Limb (tissue), 2 donors: ENCODE measurements around the gene GCLM.
"Not testable (repeated sequence)": the region's sequence is repeated elsewhere in the genome, so short reads cannot be mapped to it uniquely, and the experiment has no call there.

Source experiments
- DNase-seq, 2 donors: peaks; one replicate each; pipeline ENCODE4 v3.0.0-alpha.2; 2016; ENCODE audit errors: extremely low spot score in 2 of 2

Gene GCLM, protein sequence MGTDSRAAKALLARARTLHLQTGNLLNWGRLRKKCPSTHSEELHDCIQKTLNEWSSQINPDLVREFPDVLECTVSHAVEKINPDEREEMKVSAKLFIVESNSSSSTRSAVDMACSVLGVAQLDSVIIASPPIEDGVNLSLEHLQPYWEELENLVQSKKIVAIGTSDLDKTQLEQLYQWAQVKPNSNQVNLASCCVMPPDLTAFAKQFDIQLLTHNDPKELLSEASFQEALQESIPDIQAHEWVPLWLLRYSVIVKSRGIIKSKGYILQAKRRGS

DNA sequence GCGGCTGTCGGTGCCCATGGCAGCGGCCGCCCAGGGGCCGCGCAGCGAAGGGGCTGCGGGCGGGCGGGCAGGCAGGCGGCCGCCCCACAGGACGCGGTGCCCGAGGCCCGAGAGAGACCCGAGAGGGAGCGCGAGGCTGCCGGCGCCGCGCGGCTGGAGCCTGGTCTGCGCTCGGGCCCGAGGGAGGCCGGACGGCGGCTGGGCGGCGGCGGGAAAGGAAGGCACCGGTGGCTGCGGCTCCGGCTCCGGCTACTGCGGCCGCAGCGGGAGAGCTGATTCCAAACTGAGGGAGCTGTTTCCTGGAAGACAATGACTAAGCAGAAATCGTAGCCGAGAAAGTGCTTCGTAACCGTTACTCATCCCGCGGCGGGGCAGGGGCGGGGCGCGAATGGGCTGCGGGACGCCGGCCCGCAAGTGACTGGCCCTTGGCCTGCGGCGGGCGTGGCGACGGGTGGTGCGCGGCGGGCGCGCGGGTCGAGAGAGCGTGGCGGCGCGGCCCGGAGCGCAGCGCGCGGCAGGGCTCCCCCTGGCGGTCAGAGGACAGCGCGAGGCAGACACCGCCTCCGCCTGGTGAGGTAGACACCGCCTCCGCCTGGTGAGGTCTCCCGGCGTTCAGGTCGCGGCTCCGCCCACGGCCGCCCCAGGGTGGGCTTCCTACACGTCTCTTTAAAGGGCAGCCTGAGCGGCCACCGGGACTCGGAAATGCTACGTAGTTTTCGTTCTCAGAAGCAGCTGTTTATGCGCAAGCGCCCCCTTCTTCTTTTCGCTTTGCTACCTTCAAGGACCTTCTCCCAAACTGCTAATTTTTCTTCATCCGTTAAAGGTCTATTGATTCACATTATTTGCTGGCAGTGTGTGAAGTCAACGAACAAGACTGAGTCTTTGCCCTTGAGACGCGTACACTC, at the start of gene GCLM:
Gene GCLM (minus strand): TSS at position 285 of the 905 bp plus-strand sequence. CDS start 267 bp downstream, at position 18.
- DNase-seq = peak; percentile 89 to 94

DNA sequence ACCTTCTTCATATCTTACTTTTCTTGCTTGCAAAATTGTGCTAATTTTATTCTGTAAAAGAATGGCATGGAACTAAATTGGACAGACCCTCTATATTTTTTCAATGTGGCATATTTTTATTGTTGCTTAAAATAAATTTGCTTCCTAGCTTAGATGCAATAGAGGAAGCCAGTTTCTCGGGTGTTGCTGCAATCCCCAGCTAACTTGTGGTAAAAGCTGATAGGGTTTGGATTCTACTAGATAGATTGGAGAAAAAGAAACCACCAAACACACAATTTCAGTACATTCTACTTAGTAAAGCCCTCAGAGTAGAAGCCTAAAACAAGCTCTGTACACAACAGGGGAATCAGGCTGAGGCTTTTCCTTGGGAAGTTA, 49.5 kb upstream of the GCLM start:
- no peak for DNase-seq

DNA sequence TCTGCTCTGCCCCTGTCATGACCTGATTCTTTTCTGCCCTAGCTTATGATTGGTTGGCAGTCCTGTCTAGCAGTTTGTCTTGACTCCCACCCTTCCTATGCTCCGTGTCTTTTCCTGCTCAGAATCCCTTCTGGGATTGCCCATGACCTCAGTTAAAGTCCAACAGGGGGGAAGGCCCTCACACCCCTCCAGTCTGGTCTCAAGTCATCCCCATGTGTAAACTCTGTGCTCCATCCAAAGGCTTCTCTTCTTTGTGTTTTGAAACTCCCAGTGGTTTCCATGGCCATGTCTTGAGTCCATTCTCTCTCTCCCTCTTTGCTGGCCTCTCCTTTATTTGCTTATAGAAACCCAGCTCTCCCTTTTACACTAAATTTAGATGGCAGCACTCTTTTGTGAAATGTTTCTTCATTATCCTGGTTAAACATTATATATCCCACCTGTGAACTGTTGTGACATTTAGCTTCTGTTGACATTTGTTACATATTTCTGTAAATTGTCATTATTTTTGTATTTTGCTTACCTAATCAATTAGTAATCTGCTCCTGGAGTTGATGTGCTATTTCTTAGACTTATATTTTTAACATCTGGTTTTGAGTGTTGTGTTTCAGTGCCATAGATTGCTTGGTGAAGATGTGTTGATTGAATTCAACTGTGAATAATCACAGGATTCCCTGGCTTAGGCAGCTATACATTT, 48.9 kb upstream of the GCLM start:
- no peak for DNase-seq

DNA sequence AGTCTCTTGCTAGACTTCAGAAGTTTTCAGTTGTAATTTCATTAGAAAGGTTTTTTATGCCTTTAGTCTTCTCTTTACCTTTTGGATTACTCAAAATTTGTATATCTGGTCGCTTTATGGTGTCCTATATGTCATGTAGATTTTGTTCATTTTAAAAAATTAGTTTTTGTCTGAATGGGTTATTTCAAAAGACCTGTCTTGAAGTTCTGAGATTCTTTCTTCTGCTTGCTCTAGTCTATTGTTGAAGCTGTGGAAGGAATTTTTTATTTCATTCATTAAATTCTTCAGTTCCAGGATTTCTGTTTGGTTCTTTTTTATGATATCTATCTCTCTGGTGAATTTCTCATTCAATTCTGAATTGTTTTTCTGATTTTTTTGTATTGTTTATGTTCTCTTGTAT, 46.5 kb upstream of the GCLM start:
- DNase-seq = no peak

DNA sequence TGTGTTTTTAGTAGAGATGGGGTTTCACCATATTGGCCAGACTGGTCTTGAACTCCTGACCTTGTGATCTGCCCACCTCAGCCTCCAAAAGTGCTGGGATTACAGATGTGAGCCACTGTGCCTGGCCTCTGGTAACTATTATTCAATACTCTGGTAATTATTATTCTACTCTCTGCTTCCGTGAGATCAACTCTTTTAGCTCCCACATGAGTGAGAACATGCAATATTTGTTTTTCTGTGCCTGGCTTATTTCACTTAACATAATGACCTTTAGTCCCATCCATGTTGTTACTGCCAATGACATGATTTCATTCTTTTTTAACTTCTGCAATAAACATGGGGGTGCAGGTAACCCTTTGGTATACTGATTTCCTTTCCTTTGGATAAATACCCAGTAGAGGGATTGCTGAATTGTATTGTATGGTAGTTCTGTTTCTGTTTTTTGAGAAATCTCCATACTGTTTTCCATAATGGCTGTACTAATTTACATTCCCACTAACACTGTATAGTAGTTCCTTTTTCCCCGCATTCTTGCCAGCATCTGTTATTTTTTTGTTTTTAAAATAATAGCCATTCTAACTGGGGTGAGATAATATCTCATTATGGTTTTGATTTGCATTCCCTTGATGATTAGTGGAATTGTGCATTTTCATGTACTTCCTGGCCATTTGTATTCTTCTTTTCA, 37.9 kb upstream of the GCLM start:
- not testable (repeated sequence) for DNase-seq

DNA sequence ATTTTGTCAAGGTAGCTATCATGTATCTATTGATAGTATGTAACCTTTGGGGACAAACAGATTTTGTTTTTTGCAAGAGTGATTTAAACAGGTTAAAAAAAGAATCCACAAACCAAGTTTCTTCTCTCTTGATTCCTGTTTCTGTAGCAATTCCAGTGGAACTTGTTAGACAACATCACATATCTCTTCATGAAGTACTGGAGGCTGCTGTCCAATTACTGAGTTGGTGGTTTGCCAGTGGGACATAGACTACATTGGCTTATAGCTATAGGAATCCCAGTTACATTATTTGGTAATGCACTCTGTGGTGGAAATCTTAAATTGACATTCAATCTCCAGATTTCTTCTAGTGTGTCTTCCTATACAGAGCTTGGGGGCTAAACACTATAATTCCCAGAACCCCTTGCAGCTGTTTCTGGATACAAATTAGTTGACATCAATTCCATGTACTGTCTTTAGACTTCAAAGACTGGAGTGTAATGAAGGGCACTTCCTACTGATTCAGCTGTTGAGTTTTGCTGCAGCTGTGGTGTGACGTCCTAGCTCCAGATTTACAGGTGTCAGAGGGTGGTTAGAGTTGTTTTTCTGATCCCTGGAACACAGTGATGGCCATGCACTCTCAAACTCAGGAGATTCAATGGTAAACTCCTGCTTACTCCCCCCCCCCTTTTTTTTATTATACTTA, 29.4 kb upstream of the GCLM start:
- DNase-seq = no peak

DNA sequence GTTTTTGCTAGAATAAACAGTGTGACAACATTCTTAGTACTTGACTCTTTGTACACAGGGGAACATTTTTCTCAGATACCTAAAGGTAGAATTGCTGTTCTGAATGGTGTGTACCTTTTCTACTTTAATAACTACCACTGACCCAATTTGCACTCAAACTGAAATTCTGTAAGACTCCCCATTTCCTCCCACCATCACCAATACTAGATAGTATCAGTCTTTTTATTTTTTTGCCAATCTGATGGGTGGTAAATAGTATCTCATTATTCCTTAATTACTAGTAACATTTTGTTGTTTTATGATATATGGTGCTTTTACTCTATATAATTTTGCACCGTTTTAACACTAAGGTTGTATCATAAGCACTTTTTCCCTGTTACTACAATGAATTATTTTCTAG, 28.8 kb upstream of the GCLM start:
- DNase-seq = no peak

DNA sequence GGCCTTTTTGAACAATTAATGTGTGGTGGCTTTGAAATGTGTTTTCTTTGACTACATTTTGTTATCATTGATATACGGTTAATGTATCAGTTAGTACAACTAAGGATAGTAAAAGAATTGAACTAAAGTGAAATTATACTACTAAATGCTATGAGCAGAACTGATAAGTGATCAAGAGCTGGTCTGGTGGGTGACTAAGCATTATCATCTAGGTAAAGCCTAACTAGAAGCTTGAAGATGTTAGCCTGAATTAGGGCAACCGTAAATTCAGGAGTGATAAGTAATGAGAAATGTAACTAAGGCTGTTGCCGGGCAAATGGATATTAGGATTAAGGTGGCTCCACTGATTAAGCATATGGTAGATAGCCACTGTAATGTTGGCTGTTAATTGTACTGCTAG, 16.0 kb upstream of the GCLM start:
- DNase-seq = no peak

DNA sequence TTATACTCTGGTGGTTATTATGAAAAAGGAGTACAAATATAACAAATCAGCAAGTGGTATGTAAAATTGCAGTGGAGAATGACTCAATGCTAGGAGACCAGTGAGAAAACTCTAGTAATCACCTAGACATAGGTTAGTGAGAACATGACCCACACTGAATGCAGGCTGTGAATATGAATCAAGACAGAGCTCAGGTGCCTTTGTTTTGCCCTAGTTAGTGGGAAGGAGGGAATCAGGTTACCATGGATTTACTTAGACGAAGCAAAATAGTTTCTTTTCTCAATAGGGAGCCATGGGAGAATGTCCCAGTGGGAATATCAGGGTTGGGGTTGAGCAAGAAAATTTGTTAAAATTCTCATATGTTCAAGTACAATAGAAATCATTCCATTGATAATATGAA, 10.6 kb upstream of the GCLM start:
- no peak for DNase-seq

DNA sequence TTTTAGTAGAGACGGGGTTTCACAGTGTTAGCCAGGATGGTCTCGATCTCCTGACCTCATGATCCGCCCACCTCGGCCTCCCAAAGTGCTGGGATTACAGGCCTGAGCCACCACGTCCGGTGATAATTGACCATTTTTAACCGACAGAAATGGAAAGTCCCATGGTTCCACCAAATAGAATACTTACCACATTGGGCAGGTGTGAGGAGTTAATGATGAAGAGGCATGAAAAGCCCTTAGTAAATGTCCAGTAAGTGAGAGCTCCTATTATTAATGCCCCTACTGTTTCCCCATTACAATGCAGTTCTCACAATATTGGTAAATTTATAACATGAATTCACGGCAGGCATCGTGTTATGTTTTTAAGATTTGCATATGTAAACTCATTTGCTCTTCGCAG, 8.1 kb upstream of the GCLM start:
- DNase-seq = no peak

DNA sequence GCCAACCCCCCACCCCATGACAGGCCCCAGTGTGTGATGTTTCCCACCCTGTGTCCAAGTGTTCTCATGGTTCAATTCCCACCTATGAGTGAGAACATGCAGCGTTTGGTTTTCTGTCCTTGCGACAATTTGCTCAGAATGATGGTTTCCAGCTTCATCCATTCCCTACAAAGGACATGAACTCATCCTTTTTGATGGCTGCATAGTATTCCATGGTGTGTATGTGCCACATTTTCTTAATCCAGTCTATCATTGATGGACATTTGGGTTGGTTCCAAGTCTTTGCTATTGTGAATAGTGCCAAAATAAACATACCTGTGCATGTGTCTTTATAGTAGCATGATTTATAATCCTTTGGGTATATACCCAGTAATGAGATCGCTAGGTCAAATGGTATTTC, 1.6 kb upstream of the GCLM start:
- DNase-seq = not testable (repeated sequence)

DNA sequence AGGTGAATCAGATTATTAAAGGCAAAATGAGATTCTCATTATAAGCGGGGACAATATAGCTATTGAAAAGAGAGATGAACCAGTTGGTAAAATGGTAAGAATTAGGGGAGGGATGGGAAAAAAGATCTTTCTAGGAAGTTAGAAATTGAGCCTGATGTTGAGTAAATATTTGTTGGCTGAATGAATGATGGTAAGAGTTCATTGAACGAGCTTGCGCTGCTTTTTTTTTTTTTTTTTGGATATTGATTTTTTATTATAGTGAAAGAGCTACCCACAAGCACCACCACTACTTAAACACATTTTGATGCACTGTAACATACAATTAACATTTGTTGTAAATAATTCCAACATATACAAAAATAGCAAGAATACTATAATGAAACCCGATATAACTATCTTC, 1.1 kb upstream of the GCLM start:
- DNase-seq = no peak

DNA sequence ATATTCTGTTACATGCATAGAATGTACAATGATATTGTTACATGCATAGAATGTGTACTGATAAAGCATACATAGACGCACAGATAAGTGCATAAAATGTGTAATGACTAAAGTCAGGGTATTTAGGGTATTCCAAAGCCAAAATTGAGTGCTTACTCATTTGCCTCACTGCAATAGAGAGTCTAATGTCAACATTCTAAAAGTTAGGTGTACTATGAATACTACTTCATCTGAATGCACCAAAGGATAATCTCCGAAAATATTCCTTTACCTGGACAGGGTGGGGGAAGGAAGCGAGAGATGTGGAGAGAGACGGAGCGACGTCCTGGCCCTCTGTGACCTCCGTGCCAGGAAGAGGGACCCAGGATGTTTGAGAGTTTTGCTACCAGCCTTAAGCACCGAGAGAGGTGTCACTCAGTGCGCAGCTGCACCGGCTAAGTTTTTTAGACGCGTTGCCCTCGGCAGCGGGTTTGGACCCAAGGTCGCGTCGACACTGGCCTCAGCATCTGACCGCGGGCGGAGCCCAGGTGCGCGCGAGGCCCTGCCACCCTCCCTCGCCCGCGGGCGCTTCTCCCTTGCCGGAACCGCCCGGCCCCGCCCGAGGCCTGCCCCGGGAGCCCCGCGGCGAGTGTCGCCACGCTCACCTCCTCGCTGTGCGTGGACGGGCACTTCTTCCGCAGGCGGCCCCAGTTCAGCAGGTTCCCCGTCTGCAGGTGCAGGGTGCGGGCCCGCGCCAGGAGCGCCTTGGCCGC, 660 bp downstream of the GCLM start:
- DNase-seq = peak in 1 of 2 donors; percentile 54

DNA sequence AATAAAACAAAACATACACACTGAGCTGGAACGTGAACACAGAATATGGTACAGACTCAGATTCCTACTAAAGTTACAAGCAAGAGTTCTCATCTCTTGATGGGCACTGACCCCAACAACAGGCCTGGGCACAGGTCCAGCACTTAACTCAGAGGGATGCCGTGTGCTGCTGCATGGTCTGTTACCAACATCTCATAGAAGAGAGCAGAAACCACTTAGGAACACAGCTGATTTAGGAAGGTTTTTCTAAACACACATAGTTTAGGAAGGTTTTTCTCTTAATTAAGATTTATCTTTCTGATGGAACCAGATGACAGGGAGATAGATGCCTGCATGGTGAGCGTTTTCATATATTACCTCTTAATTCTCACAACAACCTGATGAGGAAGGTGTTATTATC, 1.5 kb downstream of the GCLM start:
- DNase-seq = no peak

DNA sequence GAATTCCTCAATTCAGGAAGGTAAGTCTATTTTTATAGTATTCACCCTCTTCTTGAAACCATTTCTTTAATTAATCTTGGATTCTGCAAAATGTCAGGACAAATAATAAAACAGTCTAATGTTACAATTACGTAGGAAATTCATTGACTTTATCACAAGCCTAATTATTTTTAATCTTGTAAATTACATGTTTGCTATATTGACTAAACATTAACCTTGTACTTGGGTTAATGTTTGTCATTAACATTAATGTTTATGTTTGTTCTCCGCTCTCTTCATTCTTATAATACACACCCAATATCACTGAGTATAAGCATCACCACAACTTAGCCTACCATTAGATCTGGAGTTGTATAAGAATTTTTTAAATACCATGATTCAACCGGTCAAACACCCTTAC, 2.8 kb downstream of the GCLM start:
- no peak for DNase-seq

DNA sequence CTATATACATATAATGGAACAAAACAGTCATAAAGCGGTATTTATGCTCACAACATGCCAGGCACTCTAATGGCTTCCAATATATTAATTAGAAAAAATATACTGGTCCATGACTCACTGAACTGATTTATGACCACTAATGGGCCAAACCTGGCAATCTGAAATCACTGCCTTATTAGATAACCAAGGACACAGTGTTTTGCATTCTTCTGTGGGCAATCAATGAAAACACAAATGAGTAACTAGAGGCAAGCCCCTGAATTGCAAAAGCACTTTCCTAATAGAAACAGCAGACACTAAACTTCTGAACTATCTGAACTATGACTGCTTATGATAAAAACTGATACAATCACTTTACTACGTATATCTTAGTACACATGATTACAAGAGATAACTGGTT, 3.5 kb downstream of the GCLM start:
- no peak for DNase-seq

DNA sequence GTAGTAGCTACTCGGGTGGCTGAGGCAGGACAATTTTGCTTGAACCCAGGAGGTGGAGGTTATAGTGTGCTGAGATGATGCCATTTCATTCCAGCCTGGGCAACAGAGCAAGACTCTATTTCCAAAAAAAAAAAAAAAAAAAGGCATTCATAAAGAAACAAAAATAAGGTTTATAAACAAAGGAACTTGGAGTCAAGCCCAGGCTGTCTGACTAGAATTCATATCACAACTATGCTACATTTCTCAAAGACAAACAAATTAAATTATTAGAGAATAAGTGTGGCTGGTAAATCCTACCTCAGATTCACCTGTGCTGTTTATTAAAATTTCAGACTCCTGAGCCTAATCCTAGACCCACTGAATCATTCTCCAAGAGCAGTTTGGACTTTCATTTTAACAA, 4.2 kb downstream of the GCLM start:
- no peak for DNase-seq

DNA sequence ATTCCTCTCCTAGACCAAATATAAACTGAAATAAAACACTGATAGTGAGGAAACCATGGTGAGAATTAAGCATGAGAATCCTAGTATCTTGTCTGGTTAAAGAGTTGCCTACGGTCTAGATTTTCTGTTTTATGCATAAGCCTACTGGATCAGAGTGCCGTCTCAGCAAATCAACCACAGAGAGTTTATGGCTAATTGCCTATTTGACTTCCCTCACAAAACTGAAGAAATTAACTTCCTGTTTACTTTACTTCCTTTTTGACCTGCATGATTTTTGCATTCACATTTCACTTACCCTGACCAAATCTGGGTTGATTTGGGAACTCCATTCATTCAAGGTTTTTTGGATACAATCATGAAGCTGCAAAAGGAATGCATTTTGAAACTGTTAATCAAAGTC, 5.0 kb downstream of the GCLM start:
- no peak for DNase-seq

DNA sequence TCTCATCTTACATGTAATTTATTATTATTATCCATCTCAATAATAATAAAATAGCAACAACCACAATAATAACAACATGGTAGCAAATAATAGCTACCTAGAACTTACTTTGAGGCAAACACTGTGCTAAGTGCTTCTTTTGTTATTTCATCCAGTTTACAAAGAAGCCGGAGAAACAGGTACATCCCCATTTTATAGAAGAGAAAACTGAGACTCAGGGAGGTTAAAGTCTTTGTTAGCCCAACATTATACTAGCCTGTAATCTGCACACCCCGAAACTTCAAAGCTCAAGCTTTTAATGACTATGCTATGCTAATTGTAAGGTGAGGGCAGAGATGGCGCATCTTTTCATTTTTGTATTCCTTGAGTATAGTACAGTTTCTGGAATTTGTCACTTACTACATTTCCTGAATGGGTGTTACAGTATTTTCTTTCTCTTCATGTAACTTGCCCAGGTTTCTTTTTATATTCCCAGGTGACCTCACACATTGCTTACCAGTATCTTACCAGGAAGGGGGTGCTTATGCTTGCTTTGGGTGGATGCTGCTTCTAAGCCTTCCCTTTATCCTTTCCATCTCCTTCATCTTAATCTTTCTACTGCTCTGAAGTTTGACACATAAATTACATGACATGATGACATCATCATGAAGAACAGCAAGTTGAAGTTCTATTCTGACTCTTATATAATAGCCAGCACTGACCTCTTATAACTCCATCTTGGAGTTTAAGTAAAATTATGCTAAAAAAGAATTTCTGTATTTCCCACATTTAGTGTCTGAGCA, 8.3 kb downstream of the GCLM start:
- DNase-seq = no peak
